Transverse colon (tissue), 4 donors: ENCODE measurements around the gene TTC12. TPM values are rescaled to one million over a fixed set of nuclear protein-coding genes. Genes with fewer than 3 reads are reported as not detected.

Source experiments
- DNase-seq: peaks from one replicate; pipeline ENCODE4 v3.0.0-alpha.2; 2019
- H3K27ac ChIP-seq, 4 donors: fragments of 200-600 bp; sonication (generic); 2 replicates each; pipeline ENCODE4 v1.5.1; 2016 to 2018; ENCODE audit warnings: inconsistent platforms in 4 of 4
- H3K27me3 ChIP-seq: fragments of 200-600 bp; sonication (generic); 2 replicates; pipeline ENCODE4 v1.5.1; 2017; ENCODE audit warnings: inconsistent platforms
- H3K36me3 ChIP-seq, 4 donors: fragments of 200-600 bp; sonication (generic); 2 replicates each; pipeline ENCODE4 v1.5.1; 2017 to 2019; ENCODE audit warnings: inconsistent platforms in 4 of 4
- H3K4me1 ChIP-seq, 4 donors: fragments of 200-600 bp; sonication (generic); 2 replicates each; pipeline ENCODE4 v1.5.1; 2017 to 2020; ENCODE audit warnings: inconsistent platforms in 4 of 4
- H3K4me3 ChIP-seq, 4 donors: fragments of 200-600 bp; sonication (generic); 1 replicate in 1 of 4; 2 replicates in 3 of 4; pipeline versions ENCODE4 v1.5.1 to v1.6.1; 2017 to 2019; ENCODE audit warnings: inconsistent platforms in 4 of 4
- H3K9me3 ChIP-seq, 2 donors: fragments of 200-600 bp; sonication (generic); 2 replicates each; pipeline ENCODE4 v1.5.1; 2017 to 2019; ENCODE audit warnings: inconsistent platforms in 2 of 2
- CTCF ChIP-seq, 5 experiments: fragments of 200-600 bp in 3 of 5; fragments of 450-650 bp in 2 of 5; sonication (generic) in 3 of 5; IDR thresholded peaks; 1 replicate in 2 of 5; 2 replicates in 3 of 5; pipeline ENCODE4 v1.5.1; 2016 to 2017; ENCODE audit warnings: antibody characterized with exemption in 5 of 5, inconsistent platforms in 3 of 5, mild to moderate bottlenecking in 2 of 5, moderate library complexity in 1 of 5
- EP300 ChIP-seq: sonication (generic); formaldehyde crosslinking; IDR thresholded peaks from one replicate; pipeline ENCODE4 v1.6.1; 2017; ENCODE audit warnings: antibody characterized with exemption, low read depth
- POLR2A ChIP-seq: fragments of 450-650 bp; IDR thresholded peaks from one replicate; pipeline ENCODE4 v1.6.1; 2016; ENCODE audit warnings: antibody characterized with exemption, mild to moderate bottlenecking, moderate library complexity
- POLR2AphosphoS5 ChIP-seq, 3 donors: sonication (generic); formaldehyde crosslinking; IDR thresholded peaks; one replicate each; pipeline ENCODE4 v1.6.1; 2016; ENCODE audit warnings: antibody characterized with exemption in 3 of 3
- WGBS, 2 donors: methylation state at CpG; one replicate each; pipeline ENCODE4 v1.1.5; 2018; ENCODE audit warnings: low coverage in 1 of 2; 5-methylcytosine and 5-hydroxymethylcytosine counted together
- in situ Hi-C, 4 donors: fragments of 200-750 bp; cut with MboI; loops; one replicate each; pipeline versions ENCODE4 v1.15.0 to v1.15.1; 2017; ENCODE audit warnings: low sequenced_read_pairs in 3 of 4, low pct_ligation_motif_present in 1 of 4, low pct_unique_long_range_greater_than_20kb in 1 of 4
- intact Hi-C: fragments of 100-400 bp; cut with DNase I; formaldehyde crosslinking; loops from one replicate; pipeline ENCODE4 v1.15.1; 2023; ENCODE audit warnings: low total_unique reads
- total RNA-seq, 4 donors: library from RNA; depleted of rRNA; stranded (reverse); fragments of >200 nt; gene quantifications; one replicate each; pipeline ENCODE4 v1.1.0, GENCODE V29; 2016

The TTC12 gene
- total RNA-seq, 4 donors from 2014 or later = 10.3 to 24.1 (median 16.0) TPM

DNA sequence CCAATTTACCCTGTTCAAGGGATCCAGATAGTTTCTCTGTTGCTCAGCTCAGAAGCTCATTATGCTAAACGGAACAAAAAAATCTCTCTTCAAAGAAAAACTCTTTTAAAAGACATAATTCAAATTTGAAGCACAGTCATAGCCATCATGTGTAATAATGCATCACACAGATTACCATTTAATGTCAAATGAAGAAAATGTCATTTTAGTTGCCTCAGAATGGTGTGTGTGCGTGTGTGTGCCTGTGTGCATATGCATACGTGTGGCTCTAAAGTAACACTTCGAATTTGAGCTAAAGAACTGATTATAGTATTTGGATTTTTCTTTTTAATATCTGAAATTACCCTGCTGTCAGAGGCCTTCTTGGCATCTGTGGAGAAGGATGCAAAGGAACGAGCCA is 9.9 kb downstream of the TTC12 start:
- in situ Hi-C loops = loop anchor here in 1 of 4 donors (25.0 kb wide), 1 partner anchor 413 kb away; no protein-coding TSS in a partner anchor
- DNase-seq = no peak
- Histone ChIP-seq H3K4me3 (no peak overlapping the region), H3K9me3 (no peaks in the 10 kb centered on the region), H3K4me1 (no peaks in the 10 kb centered on the region), H3K27me3 (no peaks in the 10 kb centered on the region), H3K27ac (no peak overlapping the region), H3K36me3 (peaks cover 0 to 27% (median 0%) of the 10 kb centered on the region in 4 donors)
- 94 to 98% methylated on average over 5 of the region's 5 CpGs for WGBS, 2 donors
- intact Hi-C loops = no loop called here
- TF ChIP-seq CTCF (IDR thresholded peaks at IDR 0.05) (no peak), EP300 (no peak), POLR2AphosphoS5 (IDR thresholded peaks at IDR 0.05) (no peak), POLR2A (no peak)

DNA sequence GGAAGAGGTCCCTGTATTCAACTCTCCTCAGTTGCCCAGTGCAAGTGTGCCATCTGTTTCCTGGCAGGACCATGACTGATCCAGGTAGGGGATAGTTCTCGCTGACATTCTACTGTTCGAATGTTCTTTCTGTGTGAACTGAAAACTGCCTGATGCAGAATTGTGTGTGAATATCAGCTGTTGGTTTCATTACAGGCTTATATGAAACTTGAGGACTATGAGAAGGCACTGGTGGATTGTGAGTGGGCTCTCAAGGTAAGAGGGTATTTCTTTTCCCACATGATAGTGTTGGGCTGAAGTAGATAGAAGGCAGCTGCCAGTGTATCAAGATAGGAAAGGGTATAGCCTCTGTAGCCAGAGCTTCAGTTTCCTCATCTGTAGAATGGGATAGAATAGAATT is 15.3 kb downstream of the TTC12 start:
- in situ Hi-C loops = no loop called here
- intact Hi-C loops = no loop called here

DNA sequence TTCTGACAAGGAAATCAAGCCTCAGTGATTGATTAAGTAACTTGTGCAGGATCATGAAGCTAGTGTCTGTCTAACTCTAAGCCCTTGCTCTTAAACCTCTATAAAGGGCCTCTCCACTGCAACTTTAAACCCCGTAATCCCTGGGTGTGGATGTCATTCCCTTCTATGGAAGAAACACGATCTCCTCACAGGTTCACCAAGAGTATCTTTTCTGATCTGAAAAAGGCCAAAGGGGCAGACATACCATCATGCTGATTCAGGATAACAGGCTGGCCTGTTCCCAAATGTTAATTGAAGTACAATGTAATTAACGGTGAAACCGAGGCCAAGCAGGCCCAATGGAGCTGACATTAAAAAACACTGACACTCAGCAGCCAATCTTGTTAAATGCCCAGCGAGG is 17.1 kb downstream of the TTC12 start:
- TF ChIP-seq POLR2AphosphoS5 (IDR thresholded peaks at IDR 0.05) (no peak), EP300 (no peak), POLR2A (no peak), CTCF (IDR thresholded peaks at IDR 0.05) (no peak)
- Histone ChIP-seq H3K4me1 (no peaks in the 10 kb centered on the region), H3K4me3 (no peak overlapping the region), H3K9me3 (no peaks in the 10 kb centered on the region), H3K36me3 (peaks cover 0 to 28% (median 8%) of the 10 kb centered on the region in 4 donors), H3K27me3 (no peaks in the 10 kb centered on the region), H3K27ac (no peak overlapping the region)
- DNase-seq = no peak
- WGBS, 2 donors = 83 to 84% methylated on average over 3 to 5 of the region's 5 CpGs
- in situ Hi-C loops (no loop called here), intact Hi-C loops (no loop called here)

More for the DNA sequence above, 15.3 kb downstream of the TTC12 start:
- Histone ChIP-seq H3K27me3 (no peaks in the 10 kb centered on the region), H3K27ac (no peak overlapping the region), H3K4me3 (no peak overlapping the region), H3K4me1 (no peaks in the 10 kb centered on the region), H3K9me3 (no peaks in the 10 kb centered on the region), H3K36me3 (peaks cover 0 to 31% (median 2%) of the 10 kb centered on the region in 4 donors)
- DNase-seq = no peak
- TF ChIP-seq POLR2AphosphoS5 (IDR thresholded peaks at IDR 0.05) = no peak
- WGBS, 2 donors = 83% methylated on average over 2 of the region's 2 CpGs; no CpG with 5 or more reads in 1 of the 2 donors

DNA sequence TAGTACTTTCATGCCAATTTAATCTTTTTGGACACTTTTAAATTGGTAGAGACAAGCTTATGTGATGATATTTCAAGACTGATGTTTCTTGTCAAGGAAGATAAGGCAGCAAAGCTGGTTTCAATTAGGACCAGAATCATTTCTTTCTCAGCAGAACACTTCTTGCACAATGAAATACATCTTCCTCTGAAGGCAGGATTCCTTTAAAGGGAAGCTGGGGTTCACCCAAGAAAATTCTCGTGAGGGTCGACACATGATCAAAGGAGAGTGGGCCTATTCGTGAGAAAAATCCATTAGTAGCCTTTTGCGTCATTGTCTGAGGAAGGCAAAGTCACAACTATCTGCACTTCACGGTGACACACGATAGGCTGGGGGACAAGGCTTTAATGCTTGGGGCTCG is 17.6 kb downstream of the TTC12 start:
- intact Hi-C loops (no loop called here), in situ Hi-C loops (no loop called here)
- Histone ChIP-seq H3K36me3 (peaks cover 0 to 22% (median 8%) of the 10 kb centered on the region in 4 donors), H3K9me3 (no peaks in the 10 kb centered on the region), H3K4me1 (no peaks in the 10 kb centered on the region), H3K4me3 (no peak overlapping the region), H3K27ac (no peak overlapping the region), H3K27me3 (no peaks in the 10 kb centered on the region)
- WGBS, 2 donors = 91 to 92% methylated on average over 5 to 7 of the region's 7 CpGs
- no peak for DNase-seq
- TF ChIP-seq POLR2A (no peak), POLR2AphosphoS5 (IDR thresholded peaks at IDR 0.05) (no peak)

GRCh38 chr11:113332638-113333329 is 18.4 kb downstream of the TTC12 start:
- H3K36me3 ChIP-seq = peaks cover 0 to 22% (median 8%) of the 10 kb centered on the region in 4 donors
- no peaks in the 10 kb centered on the region for H3K4me1 ChIP-seq
- H3K4me3 ChIP-seq = no peak overlapping the region
- WGBS, 2 donors = 92 to 93% methylated on average over 6 of the region's 6 CpGs
- TF ChIP-seq CTCF (IDR thresholded peaks at IDR 0.05) (no peak), POLR2AphosphoS5 (IDR thresholded peaks at IDR 0.05) (no peak), POLR2A (no peak), EP300 (no peak)
- no peak overlapping the region for H3K27ac ChIP-seq
- in situ Hi-C loops = no loop called here
- no peak for DNase-seq
- no peaks in the 10 kb centered on the region for H3K9me3 ChIP-seq
- H3K27me3 ChIP-seq = no peaks in the 10 kb centered on the region
- intact Hi-C loops = no loop called here
